RWPE1 (cell line): ENCODE data around the gene CMTR1.

Experiments
- CTCF ChIA-PET: fragments of 350-600 bp; sonication (Branson Sonifier 250); formaldehyde crosslinking; extraction: SDS; loops from one replicate; lab custom pipeline; 2021; lab: Yijun Ruan, JAX
- POLR2A ChIA-PET: fragments of 400-600 bp; formaldehyde crosslinking; extraction: SDS; loops from one replicate; lab custom pipeline; 2020; ENCODE audit warnings: antibody characterized with exemption; ENCODE audit not compliant: low non-redundant PET; lab: Yijun Ruan, JAX
- DNase-seq: peaks from one replicate; pipeline ENCODE4 v3.0.0; 2012; ENCODE audit warnings: low spot score
- H3K27ac ChIP-seq: fragments of 450-650 bp; 2 replicates; pipeline ENCODE4 v1.5.1; 2017
- TF ChIP-seq, protein P1 (sequence below): fragments of 450-650 bp; conservative IDR thresholded peaks from 2 replicates; pipeline ENCODE4 v1.5.1; 2017; ENCODE audit warnings: low read depth, mild to moderate bottlenecking

CMTR1 gene

DNA sequence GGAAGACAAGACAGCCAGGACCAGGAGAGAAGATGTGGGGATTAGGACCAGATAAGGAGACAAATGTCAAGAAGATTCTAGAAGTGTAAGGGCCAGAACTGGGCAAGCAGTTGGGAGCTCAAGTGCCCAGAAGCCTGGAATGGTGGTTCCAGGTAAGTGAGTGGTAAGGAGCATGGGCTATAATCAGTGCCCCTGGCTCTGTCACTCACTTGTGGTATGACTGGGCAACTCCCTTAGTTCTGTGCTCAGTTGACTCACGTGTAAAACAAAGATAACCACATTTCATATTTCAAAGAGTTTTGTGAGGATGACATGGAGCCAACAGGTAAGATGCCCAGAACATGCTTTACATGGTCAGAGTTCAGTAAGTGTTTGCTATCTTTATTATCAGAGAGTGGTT, 55.5 kb downstream of the CMTR1 start:
- TF ChIP-seq, protein P1, sequence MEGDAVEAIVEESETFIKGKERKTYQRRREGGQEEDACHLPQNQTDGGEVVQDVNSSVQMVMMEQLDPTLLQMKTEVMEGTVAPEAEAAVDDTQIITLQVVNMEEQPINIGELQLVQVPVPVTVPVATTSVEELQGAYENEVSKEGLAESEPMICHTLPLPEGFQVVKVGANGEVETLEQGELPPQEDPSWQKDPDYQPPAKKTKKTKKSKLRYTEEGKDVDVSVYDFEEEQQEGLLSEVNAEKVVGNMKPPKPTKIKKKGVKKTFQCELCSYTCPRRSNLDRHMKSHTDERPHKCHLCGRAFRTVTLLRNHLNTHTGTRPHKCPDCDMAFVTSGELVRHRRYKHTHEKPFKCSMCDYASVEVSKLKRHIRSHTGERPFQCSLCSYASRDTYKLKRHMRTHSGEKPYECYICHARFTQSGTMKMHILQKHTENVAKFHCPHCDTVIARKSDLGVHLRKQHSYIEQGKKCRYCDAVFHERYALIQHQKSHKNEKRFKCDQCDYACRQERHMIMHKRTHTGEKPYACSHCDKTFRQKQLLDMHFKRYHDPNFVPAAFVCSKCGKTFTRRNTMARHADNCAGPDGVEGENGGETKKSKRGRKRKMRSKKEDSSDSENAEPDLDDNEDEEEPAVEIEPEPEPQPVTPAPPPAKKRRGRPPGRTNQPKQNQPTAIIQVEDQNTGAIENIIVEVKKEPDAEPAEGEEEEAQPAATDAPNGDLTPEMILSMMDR = no peak
- no peak for DNase-seq
- POLR2A ChIA-PET = no interaction called here
- CTCF ChIA-PET = no interaction called here
- no peak overlapping the region for H3K27ac ChIP-seq

DNA sequence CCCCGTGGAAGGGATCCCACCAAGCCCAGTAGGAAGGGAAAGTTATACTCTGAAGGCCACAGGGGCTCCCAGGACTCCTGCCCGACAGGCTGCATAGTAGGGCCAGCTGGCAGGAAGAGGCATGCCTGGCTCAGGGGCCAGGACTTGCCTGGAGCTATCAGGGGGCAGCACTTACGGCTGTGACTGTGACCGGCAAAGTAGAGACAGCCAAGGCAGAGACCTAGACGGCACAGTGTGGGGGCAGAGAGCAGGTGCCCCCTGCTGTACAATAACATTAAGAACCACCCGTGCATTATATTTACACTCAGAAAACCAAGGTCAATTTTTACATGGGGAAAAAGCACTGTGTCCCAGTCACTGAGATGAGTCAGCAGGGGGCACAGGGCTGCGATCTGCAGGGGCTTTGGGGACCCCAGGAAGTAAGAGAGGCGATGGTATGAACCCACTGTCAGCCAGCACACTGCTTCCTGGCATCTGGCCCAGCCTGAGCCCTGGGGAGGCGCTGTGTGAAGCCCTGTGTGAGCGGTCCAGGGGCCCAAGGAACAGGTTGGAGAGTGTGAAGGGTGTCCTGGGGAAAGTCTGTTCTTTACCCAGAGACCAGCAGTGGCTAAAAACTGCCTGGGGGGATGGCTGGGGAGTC, 56.8 kb downstream of the CMTR1 start:
- TF ChIP-seq, protein P1 = no peak
- CTCF ChIA-PET = interaction anchor here (0.7 kb wide), 2 partner anchors 111 to 174 kb away, joined by 3 to 5 read pairs; no protein-coding TSS in a partner anchor
- no peak for DNase-seq
- POLR2A ChIA-PET = no interaction called here
- H3K27ac ChIP-seq = no peak overlapping the region; the same call in 1 of the 2 replicates

DNA sequence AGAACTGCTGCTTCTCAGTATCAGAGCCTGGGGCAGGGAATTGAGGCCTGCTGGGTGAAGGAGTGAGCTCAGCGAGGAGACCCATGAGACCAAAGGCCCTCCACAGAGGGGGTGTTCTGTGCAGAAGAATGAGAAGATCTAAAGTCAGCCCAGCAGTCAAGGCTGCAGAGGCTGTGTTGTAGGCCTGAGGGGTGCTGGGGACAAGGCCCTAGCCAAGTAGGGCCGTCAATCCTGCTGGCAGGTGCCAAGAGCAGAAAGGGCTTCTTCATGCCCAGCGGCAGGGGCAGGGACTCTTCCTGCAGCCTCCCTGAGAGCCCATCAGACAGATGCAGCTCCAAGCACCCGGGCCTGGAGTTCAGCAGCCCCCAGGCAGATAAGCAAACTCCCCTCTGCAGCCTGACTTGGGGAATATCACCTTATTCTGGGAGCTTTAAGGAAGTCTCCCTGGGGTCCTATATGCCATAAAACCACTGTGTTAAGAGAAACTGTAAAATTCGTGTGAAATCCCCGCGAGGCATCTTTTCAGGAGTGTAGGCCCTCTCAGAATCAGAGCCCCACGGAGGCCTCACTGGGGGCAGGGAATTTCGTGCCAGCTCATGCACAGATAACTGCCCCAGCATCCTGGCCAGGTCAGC, 57.6 kb downstream of the CMTR1 start:
- ChIA-PET POLR2A (no interaction called here), CTCF (interaction anchor here (1.6 kb wide), 1 partner anchor 201 kb away, joined by 5 read pairs; no protein-coding TSS in a partner anchor)
- DNase-seq = no peak

DNA sequence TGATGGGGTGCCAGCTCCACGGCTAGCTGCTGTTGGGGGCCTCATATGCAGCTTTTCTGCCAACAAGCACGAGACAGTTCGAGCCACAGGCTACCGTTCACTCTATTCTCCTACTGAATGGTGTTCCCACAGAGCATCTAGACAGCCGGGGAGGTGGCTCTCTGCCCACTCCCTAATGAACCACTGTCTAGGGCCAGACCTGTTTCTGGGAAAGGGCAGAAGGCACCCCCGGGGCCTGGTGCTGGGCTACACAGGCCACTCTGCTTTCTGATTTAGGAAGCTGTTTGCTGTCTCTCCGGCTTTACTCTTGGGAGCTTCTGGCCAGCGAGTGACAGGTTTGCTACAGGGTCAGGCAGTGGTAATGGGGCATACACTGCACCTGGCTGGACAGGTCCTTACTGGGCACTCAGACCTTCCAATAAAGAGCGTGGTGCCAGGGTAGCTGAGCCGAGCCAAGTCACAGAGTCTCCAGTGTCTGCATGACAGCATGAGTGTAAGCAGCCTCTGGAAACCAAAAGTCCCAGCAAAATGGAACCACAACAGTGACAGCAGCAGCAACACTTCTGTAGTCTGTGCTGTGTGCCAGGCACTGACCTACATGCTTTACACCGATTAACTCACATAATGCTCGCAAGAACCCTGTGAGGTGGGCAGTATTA, 58.3 kb downstream of the CMTR1 start:
- DNase-seq = no peak
- H3K27ac ChIP-seq = no peak overlapping the region
- POLR2A ChIA-PET = no interaction called here
- CTCF ChIA-PET = interaction anchor here (1.6 kb wide), 1 partner anchor 201 kb away, joined by 5 read pairs; no protein-coding TSS in a partner anchor
- TF ChIP-seq, protein P1 = no peak

More for the DNA sequence above, 57.6 kb downstream of the CMTR1 start:
- TF ChIP-seq, protein P1 = no peak
- no peak overlapping the region for H3K27ac ChIP-seq

DNA sequence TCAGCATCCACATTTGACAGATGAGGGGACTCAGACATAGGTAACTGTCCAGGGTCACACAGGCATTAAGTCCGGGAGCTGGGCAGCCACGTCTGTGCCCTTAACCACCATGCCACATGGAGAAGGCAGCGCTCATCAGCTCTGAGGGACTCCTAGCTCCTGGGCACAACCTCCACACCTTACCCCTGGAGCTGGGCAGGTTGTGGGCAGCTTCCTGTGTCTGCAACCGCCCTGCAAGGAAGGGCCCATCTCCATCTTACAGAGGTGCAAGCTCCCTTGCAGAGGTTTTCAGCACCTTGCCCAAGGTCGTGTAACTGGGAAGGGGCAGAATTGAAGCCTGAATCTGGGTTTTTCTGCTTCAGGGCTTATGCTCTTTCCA, 58.8 kb downstream of the CMTR1 start:
- ChIA-PET POLR2A (no interaction called here), CTCF (interaction anchor here (1.0 to 1.6 kb wide), 2 partner anchors 200 kb away, joined by 4 to 5 read pairs; no protein-coding TSS in a partner anchor)
- no peak for DNase-seq
- TF ChIP-seq, protein P1 = no peak
- H3K27ac ChIP-seq = no peak overlapping the region

DNA sequence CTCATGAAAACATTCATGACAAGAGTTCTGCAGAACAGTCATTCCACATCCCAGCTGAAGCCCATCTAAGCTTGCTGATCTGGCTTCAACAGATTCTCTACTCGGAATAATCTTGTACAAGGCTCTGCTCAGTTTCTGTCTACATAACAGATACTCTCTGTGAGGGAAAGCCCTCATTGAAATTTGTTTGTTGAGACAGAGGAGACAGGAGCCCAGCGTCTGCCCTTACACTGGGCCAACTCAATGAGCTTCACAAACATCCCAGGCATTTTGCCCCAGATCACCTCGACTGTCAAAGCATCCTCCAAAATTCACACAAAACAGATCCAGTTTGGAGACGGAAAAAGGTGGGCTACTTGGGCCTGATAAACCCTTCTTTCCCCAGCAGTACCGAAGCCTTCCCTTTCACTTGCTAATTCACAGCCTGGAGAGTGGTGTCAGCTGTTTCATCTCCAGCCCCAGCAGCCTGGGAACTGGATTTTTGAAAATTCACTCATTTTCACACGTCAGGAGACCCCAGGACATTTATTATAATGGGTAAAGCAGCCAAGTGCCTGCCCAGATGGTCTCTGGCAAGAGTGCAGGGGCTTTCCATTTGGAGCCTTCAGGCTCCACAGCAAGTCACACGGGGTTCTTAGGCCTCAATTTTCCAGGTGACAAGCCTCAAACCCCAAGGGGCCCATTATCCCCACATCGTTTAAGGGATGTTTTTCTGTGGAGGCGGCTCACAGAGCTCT, 59.4 kb downstream of the CMTR1 start:
- POLR2A ChIA-PET = no interaction called here
- CTCF ChIA-PET = interaction anchor here (1.0 kb wide), 1 partner anchor 200 kb away, joined by 4 read pairs; no protein-coding TSS in a partner anchor
- DNase-seq = no peak
- no peak overlapping the region for H3K27ac ChIP-seq
- TF ChIP-seq, protein P1 = no peak
